Hematopoietic multipotent progenitor cell treated with erythropoietin and hydrocortisone succinate and interleukin-3 and kit ligand, for 15 days (in vitro differentiated cells): ENCODE data around the gene STEAP4.
"Not testable (repeated sequence)": the region's sequence is repeated elsewhere in the genome, so short reads cannot be mapped to it uniquely, and the experiment has no call there.

Experiments used
- DNase-seq: peaks from one replicate; pipeline ENCODE4 v3.0.0-alpha.2; 2015; ENCODE audit warnings: low spot score

The STEAP4 gene

DNA sequence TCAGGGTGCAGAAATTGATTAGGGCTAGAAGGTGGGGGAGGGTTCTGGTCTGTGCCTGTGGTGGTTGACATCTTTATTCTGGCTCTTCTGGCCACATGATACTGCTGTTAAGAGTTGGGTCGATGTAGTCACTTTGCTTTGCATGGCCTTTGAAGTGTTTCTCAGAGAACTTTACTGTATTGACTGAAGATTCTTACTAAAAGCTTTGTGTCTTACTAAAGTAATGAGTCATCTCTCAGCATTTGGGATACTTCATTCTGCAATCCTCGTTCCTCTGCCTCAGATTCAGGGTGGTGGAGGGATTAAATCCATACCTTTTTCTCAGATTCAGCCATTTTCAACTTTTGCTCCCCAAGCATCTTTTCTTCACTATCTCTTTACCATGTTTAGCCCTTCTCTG lies 38.6 kb downstream of the STEAP4 start:
- no peak for DNase-seq

DNA sequence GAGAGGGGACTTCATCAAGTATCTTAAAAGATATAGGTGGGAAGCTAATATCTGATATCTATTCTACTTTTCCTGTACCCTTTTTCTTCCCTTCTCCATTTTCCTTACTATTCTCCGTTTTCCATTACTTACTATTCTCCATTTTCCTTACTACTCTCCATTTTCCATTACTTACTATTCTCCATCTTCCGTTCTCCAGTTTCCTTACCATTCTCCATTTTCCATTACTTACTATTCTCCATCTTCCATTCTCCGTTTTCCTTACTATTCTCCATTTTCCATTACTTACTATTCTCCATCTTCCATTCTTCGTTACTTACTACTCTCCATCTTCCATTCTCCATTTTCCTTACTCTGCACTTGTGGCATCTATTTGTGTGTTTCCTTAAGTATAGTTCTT lies 39.3 kb downstream of the STEAP4 start:
- no peak for DNase-seq

- not testable (repeated sequence) for DNase-seq
These were observed 41.7 kb downstream of the STEAP4 start for GRCh38 chr7:88264987-88265386.

DNA sequence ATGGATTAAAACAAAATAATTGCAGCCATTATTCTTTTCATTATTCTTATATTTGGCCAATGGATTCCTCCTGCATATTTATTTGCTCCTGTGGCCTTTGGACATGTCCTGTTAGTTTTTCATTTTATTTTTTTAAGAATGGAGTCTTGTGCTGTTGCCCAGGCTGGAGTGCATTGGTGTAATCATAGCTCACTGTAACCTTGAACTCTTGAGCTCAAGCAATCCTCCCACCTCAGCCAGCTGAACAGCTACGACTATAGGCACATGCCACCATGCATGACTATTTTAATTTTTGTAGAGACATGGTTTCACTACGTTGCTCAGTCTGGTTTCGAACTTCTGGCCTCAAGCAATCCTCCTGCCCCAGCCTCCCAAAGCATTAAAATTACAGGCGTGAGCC lies 44.1 kb downstream of the STEAP4 start:
- DNase-seq, result no peak

- no peak for DNase-seq
These were observed 46.0 kb downstream of the STEAP4 start for GRCh38 chr7:88260719-88261118.

GRCh38 chr7:88259656-88260380 lies 46.9 kb downstream of the STEAP4 start:
- DNase-seq, result no peak

- not testable (repeated sequence) for DNase-seq
These were observed 48.4 kb downstream of the STEAP4 start for GRCh38 chr7:88258296-88258695.

DNA sequence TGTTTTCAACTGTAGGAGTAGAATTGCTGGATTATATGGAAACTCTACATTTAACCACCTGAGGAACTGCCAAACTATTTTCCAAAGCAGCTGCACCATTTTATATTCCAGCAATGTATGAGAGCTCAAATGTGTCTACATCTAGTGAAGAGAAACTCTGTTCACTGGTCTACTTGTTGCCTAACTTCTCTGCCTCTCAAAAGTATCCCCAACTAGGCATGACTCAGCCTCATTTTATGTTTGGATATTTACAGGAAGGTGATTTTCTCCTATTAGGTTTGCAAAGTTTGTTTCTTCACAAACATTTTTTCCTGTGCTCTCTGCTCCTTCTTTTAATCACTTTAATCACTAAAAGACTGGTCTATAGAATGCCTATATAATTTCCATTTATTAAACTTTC lies 49.8 kb downstream of the STEAP4 start:
- no peak for DNase-seq

DNA sequence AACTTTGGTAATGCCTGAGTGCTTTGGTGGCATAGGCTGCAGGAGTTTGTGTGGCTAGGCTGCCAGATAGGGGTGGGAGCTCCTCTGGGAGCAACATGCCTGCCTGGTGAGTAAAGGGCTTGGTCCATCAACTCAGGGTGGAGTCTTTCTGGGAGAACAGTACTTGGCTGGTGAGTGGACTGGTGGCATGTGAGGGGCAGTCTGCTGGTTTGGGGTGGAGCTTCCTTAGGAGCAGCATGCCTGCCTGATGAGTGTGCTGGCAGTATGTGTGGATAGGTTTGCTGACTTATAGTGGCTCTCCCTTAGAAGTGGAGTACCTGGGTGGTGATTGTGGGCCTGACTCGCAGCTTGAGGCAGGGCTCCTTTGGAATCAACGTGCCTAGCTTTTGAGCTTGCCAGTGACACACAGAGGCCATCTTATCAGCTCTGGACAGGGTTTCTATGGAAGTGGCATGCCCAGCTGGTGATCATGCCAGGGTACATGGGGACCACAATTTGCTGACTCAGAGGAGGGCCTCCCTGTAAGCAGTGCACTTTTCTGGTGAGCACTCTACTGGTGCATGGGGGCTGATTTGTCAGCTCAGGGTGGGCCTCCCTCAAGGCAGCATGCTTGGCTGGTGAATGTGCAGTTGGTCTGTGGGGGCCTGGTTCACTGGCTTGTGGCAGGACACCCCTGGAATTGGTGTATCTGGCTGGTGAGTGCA lies 51.8 kb downstream of the STEAP4 start:
- DNase-seq, result no peak

DNA sequence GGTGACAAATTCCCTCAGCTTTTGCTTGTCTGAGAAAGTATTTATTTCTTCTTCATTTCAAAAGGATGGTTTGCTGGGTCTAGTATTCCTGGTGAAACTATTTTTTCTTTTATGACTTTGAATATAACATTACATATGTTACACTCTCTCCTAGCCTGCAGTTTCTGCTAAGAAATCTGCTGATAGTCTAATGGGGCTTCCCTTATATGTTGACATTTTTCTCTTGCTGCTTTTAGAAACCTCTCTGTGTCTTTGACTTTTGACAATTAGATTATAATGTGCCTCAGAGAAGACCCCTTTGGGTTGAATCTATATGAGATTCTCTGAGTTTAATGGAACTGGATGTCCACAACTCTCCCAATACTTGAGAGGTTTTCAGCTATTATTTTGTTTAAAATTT lies 53.1 kb downstream of the STEAP4 start:
- no peak for DNase-seq

DNA sequence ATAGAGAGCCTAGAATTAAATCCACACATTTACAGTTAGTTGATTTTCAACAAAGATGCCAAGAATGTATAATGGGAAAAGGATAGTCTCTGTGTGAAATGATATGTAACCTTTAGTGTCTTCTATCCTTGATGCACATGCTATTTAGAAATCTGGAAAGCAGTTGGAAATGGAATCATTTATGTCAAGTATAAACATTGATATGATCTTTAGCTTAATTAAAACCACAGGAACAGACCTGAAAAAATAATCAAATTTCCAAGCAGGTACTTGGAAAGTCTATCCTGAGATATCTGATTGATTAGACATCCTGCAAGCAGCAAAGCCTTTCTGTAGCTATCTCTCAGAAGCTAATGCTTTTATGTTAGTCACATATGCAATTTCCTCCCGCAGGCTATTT lies 62.4 kb downstream of the STEAP4 start:
- DNase-seq, result no peak

- peak; percentile 21 for DNase-seq
These were observed 63.3 kb downstream of the STEAP4 start for GRCh38 chr7:88243345-88243909.

DNA sequence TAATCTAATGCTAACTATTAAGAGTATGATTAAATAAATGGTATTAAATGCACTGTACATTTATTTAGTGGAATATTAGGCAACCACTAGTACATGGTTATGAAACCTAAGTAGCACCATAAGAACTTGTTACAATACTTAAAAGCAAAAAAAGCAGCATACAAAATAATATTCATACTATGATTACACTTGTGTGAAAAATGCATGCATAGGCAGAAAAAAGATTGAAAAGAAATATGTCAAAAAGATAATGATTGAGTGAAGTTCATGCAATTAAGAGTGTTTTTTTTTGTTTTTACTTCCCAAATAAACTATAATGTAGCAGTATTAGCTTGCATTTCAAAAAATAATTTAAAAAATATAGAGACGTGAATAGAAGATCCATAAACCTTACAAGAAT lies 66.8 kb downstream of the STEAP4 start:
- DNase-seq, result no peak

GRCh38 chr7:88233828-88234227 lies 72.9 kb downstream of the STEAP4 start:
- DNase-seq, result no peak

- no peak for DNase-seq
These were observed 76.0 kb downstream of the STEAP4 start for GRCh38 chr7:88230646-88231045.

GRCh38 chr7:88229302-88229995 lies 77.2 kb downstream of the STEAP4 start:
- no peak for DNase-seq

DNA sequence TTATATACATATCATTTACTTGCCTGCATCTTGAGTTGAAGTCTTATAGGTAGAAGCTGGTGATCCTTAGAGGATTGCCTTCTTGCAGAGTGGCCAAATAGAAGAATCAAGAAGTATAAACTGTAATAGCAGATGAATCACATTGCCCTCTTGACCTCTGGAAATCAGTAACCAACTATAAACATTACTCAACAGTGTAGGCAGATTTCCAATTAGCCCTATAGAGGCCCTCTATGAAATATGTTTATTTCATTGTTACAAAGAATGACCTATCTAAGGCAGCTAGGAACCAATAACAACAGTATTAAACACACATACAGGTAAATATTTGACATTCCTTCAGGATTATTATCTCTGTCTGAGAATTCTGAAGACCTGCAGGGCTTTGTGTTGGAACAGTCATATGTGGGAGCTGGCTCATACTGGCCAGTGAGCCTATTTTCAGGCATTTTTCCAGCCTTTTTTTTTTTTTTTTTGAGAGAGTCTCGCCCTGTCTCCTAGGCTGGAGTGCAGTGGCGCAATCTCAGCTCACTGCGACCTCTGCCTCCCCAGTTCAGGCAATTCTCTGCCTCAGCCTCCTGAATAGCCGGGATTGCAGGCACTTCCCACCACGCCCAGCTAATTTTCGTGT lies 79.7 kb downstream of the STEAP4 start:
- DNase-seq, result no peak

GRCh38 chr7:88226201-88226600 lies 80.5 kb downstream of the STEAP4 start:
- no peak for DNase-seq

DNA sequence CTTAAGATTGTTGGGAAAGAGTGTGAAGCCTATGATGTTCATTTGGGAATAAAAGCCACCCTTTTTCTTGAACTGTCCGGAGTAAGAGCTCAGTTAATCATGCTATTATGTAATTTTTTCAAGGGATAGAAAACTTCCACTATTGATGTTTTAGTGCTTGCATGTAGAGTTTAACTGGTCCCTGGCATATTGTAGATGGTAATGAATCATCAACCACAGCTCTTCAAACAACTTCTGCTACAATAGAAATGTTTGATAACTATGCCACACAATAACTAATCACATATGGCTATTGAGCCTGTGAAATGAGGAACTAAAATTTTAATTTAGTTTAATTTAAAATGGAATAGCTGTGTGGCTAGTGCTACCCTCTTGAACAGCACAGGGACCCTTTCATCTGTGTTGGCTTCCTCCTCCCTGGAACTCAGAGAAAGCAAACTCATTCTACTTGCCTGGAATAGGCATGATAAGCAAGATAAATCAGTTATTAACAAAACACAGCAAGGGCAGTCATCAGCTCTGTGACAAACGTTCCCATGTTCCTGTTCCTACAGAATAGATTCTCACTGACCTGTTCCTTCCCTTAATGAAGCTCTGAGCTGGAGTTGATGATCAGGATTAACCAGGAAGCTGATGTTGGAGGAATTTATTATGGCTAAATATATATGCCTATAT lies 82.0 kb downstream of the STEAP4 start:
- DNase-seq, result no peak

DNA sequence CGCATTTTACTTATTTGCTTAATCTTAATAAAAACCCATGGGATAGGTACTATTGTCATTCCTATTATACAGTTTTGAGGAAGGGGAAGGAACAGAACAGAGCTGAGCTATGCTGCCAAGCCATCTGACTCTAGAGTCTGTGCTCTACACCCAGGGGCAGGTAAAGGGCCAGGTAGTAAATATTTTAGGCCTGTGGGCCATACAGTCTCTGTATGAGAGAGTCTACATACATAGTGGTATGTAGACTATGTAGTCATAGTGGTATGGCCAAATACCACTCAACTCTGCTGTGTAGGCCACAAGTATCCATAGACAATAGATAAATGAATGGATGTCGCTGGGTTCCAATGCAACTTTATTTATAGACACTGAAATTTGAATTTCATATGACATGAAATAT lies 83.4 kb downstream of the STEAP4 start:
- DNase-seq, result no peak
